WERI-Rb-1 (cell line): Measurements from ENCODE around the gene RAB42.
A peak's percentile ranks its signal among the peaks of the same experiment; 100 is the strongest.

Experiments used
- DNase-seq: peaks from one replicate; pipeline ENCODE4 v3.0.0-alpha.2; 2020
- H3K27ac ChIP-seq: fragments of 250-450 bp; sonication (Bioruptor Pico); 2 replicates; pipeline ENCODE4 v1.5.1; 2020; ENCODE audit warnings: mild to moderate bottlenecking, moderate library complexity
- H3K27me3 ChIP-seq: fragments of 250-450 bp; sonication (Bioruptor Pico); 2 replicates; pipeline ENCODE4 v1.5.1; 2021; ENCODE audit warnings: mild to moderate bottlenecking, low read depth, moderate library complexity; ENCODE audit not compliant: insufficient read depth, severe bottlenecking
- H3K36me3 ChIP-seq: fragments of 250-450 bp; sonication (Bioruptor Pico); 2 replicates; pipeline ENCODE4 v1.5.1; 2020; ENCODE audit warnings: mild to moderate bottlenecking, moderate library complexity
- H3K4me3 ChIP-seq: 2 replicates; pipeline ENCODE4 v1.5.1; 2011; ENCODE audit warnings: low read depth, mild to moderate bottlenecking, control low read depth, low read length
- H3K9me3 ChIP-seq: fragments of 250-450 bp; sonication (Bioruptor Pico); 2 replicates; pipeline ENCODE4 v1.5.1; 2021; ENCODE audit warnings: mild to moderate bottlenecking, moderate library complexity; ENCODE audit not compliant: severe bottlenecking
- CTCF ChIP-seq: IDR thresholded peaks from 2 replicates; pipeline ENCODE4 v1.5.1; 2011; ENCODE audit warnings: low read depth, mild to moderate bottlenecking, control low read depth, inconsistent platforms, low read length

Gene RAB42

GRCh38 chr1:28591708-28592320, at the start of gene RAB42:
Gene RAB42 (plus strand): TSS chr1:28592265. CDS start chr1:28592512, 247 bp downstream.
- peak; percentile 66 for DNase-seq
- Histone ChIP-seq H3K36me3 (no peaks in the 10 kb centered on the region), H3K27me3 (no peaks in the 10 kb centered on the region), H3K27ac (no peak within 1 kb of the TSS), H3K4me3 (peak within 1 kb of the TSS; percentile 60), H3K9me3 (no peaks in the 10 kb centered on the region)
- TF ChIP-seq CTCF, result no peak

GRCh38 chr1:28545246-28545628, 46.8 kb upstream of the RAB42 start:
- H3K27ac ChIP-seq, result no peak overlapping the region
- no peak for TF ChIP-seq CTCF

GRCh38 chr1:28548318-28548717, 43.7 kb upstream of the RAB42 start:
- TF ChIP-seq CTCF, result no peak
- Histone ChIP-seq H3K36me3 (no peaks in the 10 kb centered on the region), H3K9me3 (no peaks in the 10 kb centered on the region), H3K27ac (no peak overlapping the region), H3K4me3 (no peak overlapping the region), H3K27me3 (no peaks in the 10 kb centered on the region)
- no peak for DNase-seq

More at GRCh38 chr1:28545246-28545628, 46.8 kb upstream of the RAB42 start:
- H3K36me3 ChIP-seq, result no peaks in the 10 kb centered on the region
- no peaks in the 10 kb centered on the region for H3K9me3 ChIP-seq
- no peak for DNase-seq
- no peaks in the 10 kb centered on the region for H3K27me3 ChIP-seq
- H3K4me3 ChIP-seq, result no peak overlapping the region

GRCh38 chr1:28551381-28551780, 40.7 kb upstream of the RAB42 start:
- Histone ChIP-seq H3K27ac (no peak overlapping the region), H3K36me3 (peaks cover 12% of the 10 kb centered on the region), H3K9me3 (no peaks in the 10 kb centered on the region), H3K27me3 (no peaks in the 10 kb centered on the region), H3K4me3 (no peak overlapping the region)
- TF ChIP-seq CTCF, result no peak
- no peak for DNase-seq

- no peak for TF ChIP-seq CTCF
- DNase-seq, result peak; percentile 96
- H3K27ac ChIP-seq, result peak within 1 kb of the TSS; percentile 67
- H3K36me3 ChIP-seq, result peaks cover 22% of the 10 kb centered on the region
- no peaks in the 10 kb centered on the region for H3K27me3 ChIP-seq
- peak within 1 kb of the TSS; percentile 83 for H3K4me3 ChIP-seq
- no peaks in the 10 kb centered on the region for H3K9me3 ChIP-seq
Measured at GRCh38 chr1:28552758-28553663, 39.1 kb upstream of the RAB42 start, which contains the start of gene TRNAU1AP. Gene TRNAU1AP (plus strand): TSS chr1:28553085. CDS start chr1:28553111, 26 bp downstream.
